Cardiac fibroblast (primary cell): Measurements from ENCODE around the gene RFT1.

Source experiments
- DNase-seq, 2 donors: peaks; one replicate each; pipeline versions ENCODE4 v3.0.0 to v3.0.0-alpha.2; 2010; ENCODE audit warnings: low read depth in 2 of 2
- H3K4me3 ChIP-seq, 2 donors: replicated peaks in 1 of 2; 1 replicate in 1 of 2; 2 replicates in 1 of 2; pipeline ENCODE4 v1.5.1; 2011; ENCODE audit warnings: low read depth in 2 of 2, low read length in 2 of 2, mild to moderate bottlenecking in 2 of 2, moderate library complexity in 1 of 2
- TF ChIP-seq, protein P1 (sequence below): IDR thresholded peaks from one replicate; pipeline ENCODE4 v1.5.1; 2011; ENCODE audit warnings: low read depth, mild to moderate bottlenecking, low read length, inconsistent platforms

Gene RFT1

DNA sequence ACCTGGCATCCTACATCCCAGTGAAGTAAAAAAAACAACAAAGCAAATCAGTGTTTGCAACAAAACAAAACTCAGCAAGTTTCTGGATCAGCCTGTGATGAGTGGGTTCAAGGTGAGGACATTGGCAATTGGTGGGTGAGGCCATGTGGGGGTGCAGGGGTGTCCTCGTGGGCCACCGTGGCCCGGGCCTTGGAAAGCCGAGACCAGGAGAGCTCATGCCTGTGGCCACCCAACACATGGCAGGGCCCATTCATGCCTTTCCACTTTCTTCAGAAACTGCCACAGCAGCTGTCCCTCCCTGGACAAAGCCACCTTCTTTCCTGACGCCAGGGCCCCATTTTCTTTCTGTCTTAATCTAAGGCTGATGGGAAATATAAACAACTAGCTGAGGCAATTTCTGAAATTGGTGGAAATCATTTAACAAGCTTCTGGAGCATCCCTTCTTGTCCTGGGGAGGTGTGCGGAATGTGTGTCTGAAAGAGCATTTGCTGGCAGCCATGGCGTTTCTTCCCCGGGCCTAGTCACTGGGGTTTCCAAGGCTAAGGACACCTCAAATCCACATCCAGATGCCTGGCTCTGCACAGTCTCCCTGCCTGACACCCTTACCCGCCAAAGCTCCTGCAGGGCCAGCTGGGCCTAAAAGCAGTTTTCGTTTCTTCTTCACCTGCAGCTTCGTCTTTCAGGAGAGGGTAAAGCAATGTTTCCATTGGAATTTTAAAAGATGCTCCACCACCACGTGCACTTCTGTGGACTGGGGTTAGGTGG lies 50.3 kb downstream of the RFT1 start:
- TF ChIP-seq, protein P1, sequence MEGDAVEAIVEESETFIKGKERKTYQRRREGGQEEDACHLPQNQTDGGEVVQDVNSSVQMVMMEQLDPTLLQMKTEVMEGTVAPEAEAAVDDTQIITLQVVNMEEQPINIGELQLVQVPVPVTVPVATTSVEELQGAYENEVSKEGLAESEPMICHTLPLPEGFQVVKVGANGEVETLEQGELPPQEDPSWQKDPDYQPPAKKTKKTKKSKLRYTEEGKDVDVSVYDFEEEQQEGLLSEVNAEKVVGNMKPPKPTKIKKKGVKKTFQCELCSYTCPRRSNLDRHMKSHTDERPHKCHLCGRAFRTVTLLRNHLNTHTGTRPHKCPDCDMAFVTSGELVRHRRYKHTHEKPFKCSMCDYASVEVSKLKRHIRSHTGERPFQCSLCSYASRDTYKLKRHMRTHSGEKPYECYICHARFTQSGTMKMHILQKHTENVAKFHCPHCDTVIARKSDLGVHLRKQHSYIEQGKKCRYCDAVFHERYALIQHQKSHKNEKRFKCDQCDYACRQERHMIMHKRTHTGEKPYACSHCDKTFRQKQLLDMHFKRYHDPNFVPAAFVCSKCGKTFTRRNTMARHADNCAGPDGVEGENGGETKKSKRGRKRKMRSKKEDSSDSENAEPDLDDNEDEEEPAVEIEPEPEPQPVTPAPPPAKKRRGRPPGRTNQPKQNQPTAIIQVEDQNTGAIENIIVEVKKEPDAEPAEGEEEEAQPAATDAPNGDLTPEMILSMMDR = no peak
- no peak overlapping the region for H3K4me3 ChIP-seq
- DNase-seq = no peak

DNA sequence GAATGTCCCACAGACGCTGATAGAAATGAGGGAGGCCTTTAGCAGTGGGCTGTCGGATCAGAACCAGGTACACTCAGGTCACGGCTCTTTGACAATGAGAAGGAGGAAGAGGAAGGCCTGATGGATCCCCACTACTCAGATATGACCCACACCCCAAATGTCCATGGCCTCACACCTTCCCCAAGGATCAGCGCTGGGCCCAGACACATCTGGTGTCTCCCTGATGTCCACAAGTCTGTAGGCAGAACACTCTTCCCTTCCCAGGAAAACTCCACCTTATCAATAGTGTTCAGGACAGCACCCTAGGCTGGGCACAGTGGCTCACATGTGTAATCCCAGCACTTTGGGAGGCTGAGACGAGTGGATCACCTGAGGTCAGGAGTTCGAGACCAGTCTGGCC lies 51.1 kb downstream of the RFT1 start:
- DNase-seq = no peak
- no peak overlapping the region for H3K4me3 ChIP-seq
- TF ChIP-seq, protein P1 = no peak

DNA sequence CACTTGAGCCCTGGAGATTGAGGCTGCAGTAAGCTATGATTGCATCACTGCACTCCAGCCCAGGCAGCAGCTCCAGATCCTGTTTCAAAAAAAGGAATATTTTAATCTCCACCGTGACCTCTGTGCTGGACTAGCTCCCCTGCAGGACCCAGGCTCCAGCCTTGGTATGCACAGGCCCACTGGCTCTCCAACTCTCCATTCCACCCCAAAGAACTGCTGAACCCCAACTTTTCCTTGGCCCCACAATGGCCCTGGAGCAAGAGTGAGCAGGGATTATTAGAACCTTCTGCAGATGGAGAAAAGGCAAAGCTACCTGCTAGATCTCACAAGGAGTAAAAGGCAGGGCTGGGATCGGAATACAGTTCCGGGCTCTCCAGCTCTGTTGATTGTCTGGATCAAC lies 51.6 kb downstream of the RFT1 start:
- DNase-seq = no peak
- TF ChIP-seq, protein P1 = no peak
- H3K4me3 ChIP-seq = no peak overlapping the region

DNA sequence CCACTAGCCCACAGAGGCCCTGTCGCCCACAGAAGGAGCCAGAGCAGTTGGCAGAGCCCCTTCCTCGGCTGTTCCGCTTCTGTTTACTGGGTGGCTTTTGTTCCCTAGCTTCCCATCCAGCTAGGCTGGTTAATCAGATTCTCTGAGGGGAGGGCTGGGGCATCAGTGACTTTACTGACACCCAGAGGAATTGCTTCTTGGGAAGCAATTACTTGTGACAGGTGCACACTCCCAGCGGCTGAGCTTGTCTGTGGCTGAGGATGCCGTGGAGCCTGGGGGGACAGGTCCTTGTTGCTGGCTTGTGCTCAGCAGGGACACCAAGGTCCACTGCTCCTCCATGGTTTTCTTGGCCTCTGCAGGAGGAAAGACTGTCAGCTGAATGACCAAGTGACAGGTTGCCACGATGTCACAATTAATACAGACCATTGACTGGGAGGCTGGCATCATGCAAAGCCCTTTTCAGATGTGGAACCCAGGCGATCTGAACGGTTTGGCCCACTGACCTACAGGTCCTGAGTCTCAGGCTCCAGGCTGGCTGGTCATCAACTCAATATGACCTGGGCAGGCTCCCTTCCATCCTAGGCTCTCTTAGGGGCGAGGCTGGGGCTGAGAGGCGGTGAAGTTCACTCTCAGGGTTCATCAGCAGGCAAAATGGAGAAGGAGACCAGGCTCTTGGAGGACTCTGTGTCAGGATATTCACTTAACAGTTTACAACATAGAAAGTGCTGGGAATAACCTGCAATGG lies 52.6 kb downstream of the RFT1 start:
- DNase-seq = no peak
- TF ChIP-seq, protein P1 = no peak
- H3K4me3 ChIP-seq = no peak overlapping the region

DNA sequence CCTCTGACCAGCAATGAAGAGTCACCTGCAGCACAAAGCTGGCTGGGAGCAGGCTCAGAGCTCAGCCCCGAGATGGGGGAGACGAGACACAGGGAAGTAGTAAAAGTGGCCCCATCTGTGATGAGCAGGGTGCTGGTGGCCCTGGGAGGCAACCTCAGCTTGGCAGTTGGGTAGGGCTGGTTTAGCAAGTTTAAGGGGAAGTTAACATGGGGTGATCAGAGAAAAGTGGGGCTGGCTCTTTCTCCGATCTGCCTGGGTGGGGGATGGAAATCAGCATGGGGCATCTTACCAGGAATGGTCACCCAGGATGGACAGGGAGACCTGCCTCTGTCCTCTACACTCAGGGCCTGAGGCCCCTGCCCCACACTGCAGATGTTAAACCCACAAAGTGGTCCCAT lies 54.5 kb downstream of the RFT1 start:
- H3K4me3 ChIP-seq = no peak overlapping the region
- TF ChIP-seq, protein P1 = no peak
- DNase-seq = no peak

DNA sequence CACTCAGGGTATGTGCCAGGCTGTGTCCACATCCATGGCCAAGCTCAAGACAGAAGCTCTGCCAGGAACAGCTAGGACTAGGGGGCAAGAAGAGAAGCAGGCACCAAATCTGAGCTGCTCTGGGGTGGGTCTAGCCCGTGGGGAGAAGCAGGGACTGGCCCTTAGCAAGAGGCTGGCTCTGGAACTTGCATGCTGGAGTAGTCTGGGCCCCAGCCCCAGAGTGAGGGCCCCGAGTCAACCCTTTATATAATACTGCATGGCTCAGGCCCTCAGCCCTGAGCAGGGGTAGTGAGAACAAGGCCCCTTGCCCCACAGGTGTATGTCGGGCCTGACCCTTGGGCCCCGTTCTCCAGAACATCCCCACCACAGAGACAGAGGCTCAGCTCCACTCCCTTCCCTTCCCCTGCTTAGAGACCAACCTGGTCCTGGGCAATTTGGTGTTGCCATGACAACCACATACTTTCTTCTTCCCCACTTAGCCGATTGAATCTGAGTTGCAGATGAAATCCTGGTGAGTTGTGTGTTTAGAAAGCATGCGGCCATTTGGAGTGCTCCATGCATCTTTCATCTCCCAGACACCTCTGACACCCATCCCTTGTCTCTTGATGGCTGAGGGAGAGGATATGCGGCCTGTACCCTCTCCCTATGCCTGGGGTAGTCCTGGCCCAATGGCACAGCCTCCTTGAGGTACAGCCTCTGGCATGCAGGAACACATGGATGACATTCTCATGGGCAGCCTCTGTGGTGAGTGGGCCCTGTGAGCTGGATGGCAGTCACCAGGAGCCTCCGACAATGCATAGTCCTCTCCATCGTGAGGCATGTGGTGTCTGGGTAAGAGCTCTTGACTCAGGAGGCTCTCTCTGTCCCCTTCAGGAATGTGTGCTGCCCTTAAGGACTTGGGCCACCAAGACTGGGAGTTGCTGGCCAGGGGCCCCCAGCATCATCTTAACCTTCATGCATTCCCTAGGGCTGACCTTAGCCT lies 55.2 kb downstream of the RFT1 start:
- TF ChIP-seq, protein P1 = no peak
- H3K4me3 ChIP-seq = no peak overlapping the region
- DNase-seq = no peak
